ENCODE results near the gene TKT.
A peak's percentile ranks its signal among the peaks of the same experiment; 100 is the strongest.

Gene TKT

GRCh38 chr3:53235545-53235944 is 20.3 kb downstream of the TKT start:
- peak overlapping the region; percentile 61 for H3K27ac Mint-ChIP-seq
- H3K4me1 Mint-ChIP-seq: no peaks in the 10 kb centered on the region
- H3K9me3 Mint-ChIP-seq: no peaks in the 10 kb centered on the region
- H3K27me3 Mint-ChIP-seq (ENCODE audit: low read depth, poor library complexity): no peaks in the 10 kb centered on the region
- H3K36me3 Mint-ChIP-seq (ENCODE audit: low read depth): peaks cover 45% of the 10 kb centered on the region
- no peak for TF ChIP-seq CTCF (IDR thresholded peaks at IDR 0.05)
- DNase-seq: no peak
- no peak overlapping the region for H3K4me3 Mint-ChIP-seq

- H3K4me1 Mint-ChIP-seq: no peaks in the 10 kb centered on the region
- no peak for TF ChIP-seq CTCF (IDR thresholded peaks at IDR 0.05)
- H3K9me3 Mint-ChIP-seq: no peaks in the 10 kb centered on the region
- DNase-seq: no peak
- H3K36me3 Mint-ChIP-seq (ENCODE audit: low read depth): peaks cover 38% of the 10 kb centered on the region
- H3K27ac Mint-ChIP-seq: no peak overlapping the region
- H3K27me3 Mint-ChIP-seq (ENCODE audit: low read depth, poor library complexity): no peaks in the 10 kb centered on the region
- no peak overlapping the region for H3K4me3 Mint-ChIP-seq
Observed at GRCh38 chr3:53234841-53235232, 21.0 kb downstream of the TKT start.

- H3K4me3 Mint-ChIP-seq: no peak overlapping the region
- no peak for DNase-seq
- TF ChIP-seq CTCF (IDR thresholded peaks at IDR 0.05): no peak
- no peaks in the 10 kb centered on the region for H3K9me3 Mint-ChIP-seq
- no peaks in the 10 kb centered on the region for H3K4me1 Mint-ChIP-seq
- H3K27me3 Mint-ChIP-seq (ENCODE audit: low read depth, poor library complexity): no peaks in the 10 kb centered on the region
- H3K27ac Mint-ChIP-seq: peak overlapping the region; percentile 59
- peaks cover 32% of the 10 kb centered on the region for H3K36me3 Mint-ChIP-seq (ENCODE audit: low read depth)
Observed at GRCh38 chr3:53234130-53234840, 21.5 kb downstream of the TKT start.

GRCh38 chr3:53232641-53233377 is 23.0 kb downstream of the TKT start:
- Mint-ChIP-seq H3K36me3 (ENCODE audit: low read depth) (peaks cover 36% of the 10 kb centered on the region), H3K27ac (peak overlapping the region; percentile 61), H3K27me3 (ENCODE audit: low read depth, poor library complexity) (no peaks in the 10 kb centered on the region), H3K4me3 (no peak overlapping the region), H3K4me1 (no peaks in the 10 kb centered on the region), H3K9me3 (no peaks in the 10 kb centered on the region)
- DNase-seq: no peak
- no peak for TF ChIP-seq CTCF (IDR thresholded peaks at IDR 0.05)

GRCh38 chr3:53231532-53232511 is 24.0 kb downstream of the TKT start:
- peak overlapping the region; percentile 51 for H3K27ac Mint-ChIP-seq
- H3K36me3 Mint-ChIP-seq (ENCODE audit: low read depth): peaks cover 38% of the 10 kb centered on the region
- no peak for DNase-seq
- TF ChIP-seq CTCF (IDR thresholded peaks at IDR 0.05): no peak
- H3K9me3 Mint-ChIP-seq: no peaks in the 10 kb centered on the region
- H3K27me3 Mint-ChIP-seq (ENCODE audit: low read depth, poor library complexity): no peaks in the 10 kb centered on the region
- H3K4me1 Mint-ChIP-seq: no peaks in the 10 kb centered on the region
- H3K4me3 Mint-ChIP-seq: no peak overlapping the region
